SK-N-SH (cell line): Measurements from ENCODE around the gene URM1. TPM values are rescaled to one million over a fixed set of nuclear protein-coding genes. Genes with fewer than 3 reads are reported as not detected.
A peak's percentile ranks its signal among the peaks of the same experiment; 100 is the strongest.

ENCODE experiments used
- CTCF ChIA-PET: fragments of 300-600, 350-600 bp; formaldehyde crosslinking; extraction: SDS; loops from one replicate; lab custom pipeline; 2021; lab: Yijun Ruan, JAX
- POLR2A ChIA-PET: fragments of 350-600 bp; sonication (Branson Sonifier 250); formaldehyde crosslinking; extraction: SDS; loops from one replicate; lab custom pipeline; 2020; ENCODE audit warnings: antibody characterized with exemption, inconsistent platforms; lab: Yijun Ruan, JAX
- DNase-seq: peaks from one replicate; pipeline ENCODE4 v3.0.0; 2012
- H2AFZ ChIP-seq: fragments of 200-600 bp; sonication (generic); 2 replicates; pipeline ENCODE4 v1.8.1; 2016; ENCODE audit warnings: antibody characterized with exemption, mild to moderate bottlenecking, low read depth
- H3F3A ChIP-seq: fragments of 200-600 bp; sonication (generic); replicated peaks from 2 replicates; pipeline ENCODE3; 2016; ENCODE audit warnings: antibody characterized with exemption, mild to moderate bottlenecking; ENCODE audit not compliant: insufficient read depth
- H3K27ac ChIP-seq, 2 experiments: fragments of 200-500 bp in 1 of 2; fragments of 200-600 bp in 1 of 2; sonication (Bioruptor generic) in 1 of 2; sonication (generic), shearing (Covaris generic) in 1 of 2; 2 replicates each; pipeline versions ENCODE4 v1.5.1 to v1.6.1; 2014 to 2016; ENCODE audit warnings: low read depth in 2 of 2, inconsistent platforms in 1 of 2, low read length in 1 of 2, mild to moderate bottlenecking in 1 of 2, mixed read lengths in 1 of 2
- H3K27me3 ChIP-seq: fragments of 200-600 bp; sonication (generic), shearing (Covaris generic); 2 replicates; pipeline ENCODE4 v1.6.1; 2016; ENCODE audit warnings: mixed run types; ENCODE audit not compliant: insufficient read depth
- H3K36me3 ChIP-seq, 2 experiments: fragments of 200-500 bp in 1 of 2; fragments of 200-600 bp in 1 of 2; sonication (Bioruptor generic) in 1 of 2; sonication (generic) in 1 of 2; replicated peaks in 1 of 2; 2 replicates each; pipeline versions ENCODE3 to v1.5.1; 2014 to 2016; ENCODE audit warnings: low read length in 1 of 2, mild to moderate bottlenecking in 1 of 2; ENCODE audit not compliant: insufficient read depth in 2 of 2, control insufficient read depth in 1 of 2
- H3K4me1 ChIP-seq, 2 experiments: fragments of 200-500 bp in 1 of 2; fragments of 200-600 bp in 1 of 2; sonication (Bioruptor generic) in 1 of 2; sonication (generic), shearing (Covaris generic) in 1 of 2; 2 replicates each; pipeline versions ENCODE4 v1.5.1 to v1.6.1; 2014 to 2016; ENCODE audit warnings: low read depth in 1 of 2, low read length in 1 of 2, mixed run types in 1 of 2; ENCODE audit not compliant: insufficient read depth in 2 of 2, control insufficient read depth in 1 of 2
- H3K4me2 ChIP-seq: fragments of 200-600 bp; sonication (generic), shearing (Covaris generic); 2 replicates; pipeline ENCODE4 v1.6.1; 2017; ENCODE audit warnings: mixed run types
- H3K4me3 ChIP-seq, 2 experiments: fragments of 200-500 bp in 1 of 2; fragments of 200-600 bp in 1 of 2; sonication (Bioruptor generic) in 1 of 2; sonication (generic), shearing (Covaris generic) in 1 of 2; 2 replicates each; pipeline versions ENCODE4 v1.5.1 to v1.8.1; 2014 to 2016; ENCODE audit warnings: low read depth in 2 of 2, inconsistent platforms in 1 of 2, low read length in 1 of 2, mild to moderate bottlenecking in 1 of 2, mixed read lengths in 1 of 2, moderate library complexity in 1 of 2
- H3K79me2 ChIP-seq: fragments of 200-600 bp; sonication (generic); 2 replicates; pipeline ENCODE4 v1.8.1; 2017; ENCODE audit warnings: mild to moderate bottlenecking; ENCODE audit not compliant: insufficient read depth
- H3K9ac ChIP-seq: fragments of 200-600 bp; sonication (generic); 2 replicates; pipeline ENCODE4 v1.6.1; 2017; ENCODE audit warnings: mixed run types
- H3K9me2 ChIP-seq: fragments of 200-600 bp; sonication (generic); 2 replicates; pipeline ENCODE4 v1.6.1; 2017; ENCODE audit warnings: mixed run types
- H3K9me3 ChIP-seq: fragments of 200-600 bp; sonication (generic); 2 replicates; pipeline ENCODE4 v1.6.1; 2017; ENCODE audit warnings: mixed run types, mild to moderate bottlenecking, moderate library complexity
- H4K20me1 ChIP-seq: fragments of 200-600 bp; sonication (generic); 2 replicates; pipeline ENCODE4 v1.6.1; 2017; ENCODE audit warnings: mild to moderate bottlenecking, mixed run types; ENCODE audit not compliant: insufficient read depth
- ELF1 ChIP-seq: IDR thresholded peaks from 2 replicates; pipeline ENCODE4 v1.4.0; 2012
- EP300 ChIP-seq, 2 experiments: IDR thresholded peaks; 2 replicates each; pipeline versions ENCODE4 v1.4.0 to v1.6.1; 2012; ENCODE audit warnings: borderline replicate concordance in 1 of 2, low read depth in 1 of 2, low read length in 1 of 2
- FOSL2 ChIP-seq: IDR thresholded peaks from 2 replicates; pipeline ENCODE4 v1.4.0; 2012; ENCODE audit warnings: low read depth, mild to moderate bottlenecking, moderate library complexity, borderline replicate concordance
- FOXM1 ChIP-seq: IDR thresholded peaks from 2 replicates; pipeline ENCODE4 v1.4.0; 2012; ENCODE audit warnings: low read depth, mild to moderate bottlenecking
- GABPA ChIP-seq: IDR thresholded peaks from 2 replicates; pipeline ENCODE4 v1.4.0; 2012; ENCODE audit warnings: low read depth, mild to moderate bottlenecking
- JUND ChIP-seq: IDR thresholded peaks from 2 replicates; pipeline ENCODE4 v1.4.0; 2012
- MXI1 ChIP-seq: IDR thresholded peaks from 2 replicates; pipeline ENCODE4 v1.6.1; 2012; ENCODE audit warnings: mild to moderate bottlenecking, low read depth, low read length, improper control_type of control experiment
- NFIC ChIP-seq: IDR thresholded peaks from 2 replicates; pipeline ENCODE4 v1.4.0; 2012; ENCODE audit warnings: borderline replicate concordance
- SIN3A ChIP-seq: IDR thresholded peaks from 2 replicates; pipeline ENCODE4 v1.6.1; 2012; ENCODE audit warnings: low read depth, mild to moderate bottlenecking, low read length, moderate library complexity, borderline replicate concordance
- SMC3 ChIP-seq: IDR thresholded peaks from 2 replicates; pipeline ENCODE4 v1.6.1; 2012; ENCODE audit warnings: low read depth, low read length, improper control_type of control experiment
- TCF12 ChIP-seq: IDR thresholded peaks from 2 replicates; pipeline ENCODE4 v1.4.0; 2012
- TEAD4 ChIP-seq: IDR thresholded peaks from 2 replicates; pipeline ENCODE4 v1.4.0; 2012; ENCODE audit warnings: mild to moderate bottlenecking, borderline replicate concordance; ENCODE audit not compliant: insufficient read depth
- YY1 ChIP-seq: IDR thresholded peaks from 2 replicates; pipeline ENCODE4 v1.4.0; 2012; ENCODE audit warnings: low read depth, mild to moderate bottlenecking
- WGBS: methylation state at CpG from one replicate; pipeline ENCODE4 v1.1.6; 2017; ENCODE audit warnings: low lambda C conversion rate; 5-methylcytosine and 5-hydroxymethylcytosine counted together
- polyA plus RNA-seq, 3 experiments: library from polyadenylated mRNA; depleted of rRNA; stranded (reverse); fragments of >200 nt; gene quantifications; 2 replicates each; pipeline ENCODE4 v1.2.3, GENCODE V29; 2012
- TF ChIP-seq, protein P1 (sequence below): IDR thresholded peaks from 2 replicates; pipeline ENCODE4 v1.4.0; 2012; ENCODE audit warnings: low read depth
- TF ChIP-seq, protein P2 (sequence below): fragments of 150-350 bp; IDR thresholded peaks from 2 replicates; pipeline ENCODE4 v1.6.1; 2016; ENCODE audit warnings: mild to moderate bottlenecking, low read depth, low read length
- TF ChIP-seq, protein P3 (sequence below): IDR thresholded peaks from 2 replicates; pipeline ENCODE4 v1.6.1; 2012; ENCODE audit warnings: mild to moderate bottlenecking, low read depth, low read length, moderate library complexity

The URM1 gene
- polyA plus RNA-seq, 1 of the 3 experiments (the other 2 are of a cell fraction) = 58.9 TPM

DNA sequence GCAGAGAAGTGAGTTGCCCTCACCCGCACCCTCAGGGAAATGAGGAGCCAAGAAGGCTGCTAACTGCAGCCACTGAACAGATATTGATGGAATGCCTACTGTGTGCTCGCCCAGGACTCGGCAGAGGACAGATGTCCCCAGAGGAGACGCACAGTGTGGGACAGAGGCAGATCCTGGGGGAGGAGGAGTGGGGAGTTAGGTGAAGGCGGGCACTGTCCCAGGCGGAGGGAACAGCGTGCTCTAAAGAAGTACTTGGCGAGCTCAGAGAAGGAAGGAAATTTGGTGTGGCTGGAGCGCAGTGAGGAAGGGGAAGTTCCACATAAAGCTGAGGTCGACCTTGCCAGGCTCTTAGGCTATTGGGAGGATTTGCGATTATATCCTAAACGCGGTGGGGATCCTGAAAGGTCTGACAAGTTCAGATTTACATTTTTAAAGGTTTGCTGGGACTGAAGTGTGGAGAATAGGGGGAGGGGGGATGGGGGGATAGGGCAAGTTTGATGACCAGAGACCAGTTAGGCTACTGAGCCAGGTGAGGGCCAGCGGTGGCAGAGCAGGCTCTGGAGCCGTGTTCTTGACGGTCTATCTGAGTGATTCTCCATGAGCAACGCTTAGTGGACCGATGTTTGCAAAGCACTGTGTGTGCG is 25.9 kb downstream of the URM1 start:
- no peak overlapping the region for H3K4me3 ChIP-seq
- 34% methylated on average over 19 of the region's 19 CpGs for WGBS
- no peak overlapping the region for H3K9ac ChIP-seq
- no peaks in the 10 kb centered on the region for H3K9me3 ChIP-seq
- no peak overlapping the region for H2AFZ ChIP-seq
- CTCF ChIA-PET = interaction anchor here (0.9 to 1.2 kb wide), 3 partner anchors 15 to 35 kb away, joined by 3 to 5 read pairs (median 5); partner anchors contain the start of gene CERCAM
- H3F3A ChIP-seq = peaks cover 4% of the 10 kb centered on the region
- no peaks in the 10 kb centered on the region; the same call in 1 of the 2 replicates for H3K27me3 ChIP-seq
- peaks cover 0 to 8% of the 10 kb centered on the region in 2 experiments for H3K36me3 ChIP-seq
- H3K4me2 ChIP-seq = 0 out of 2 replicates have a peak overlapping the region, but pooled peaks have one; percentile 11
- no peak overlapping the region for H3K27ac ChIP-seq
- DNase-seq = no peak
- H3K79me2 ChIP-seq = no peaks in the 10 kb centered on the region
- H3K4me1 ChIP-seq = no peaks in the 10 kb centered on the region
- POLR2A ChIA-PET = no interaction called here
- no peaks in the 10 kb centered on the region for H3K9me2 ChIP-seq
- TF ChIP-seq FOSL2 (no peak), TEAD4 (no peak)
- no peaks in the 10 kb centered on the region for H4K20me1 ChIP-seq

DNA sequence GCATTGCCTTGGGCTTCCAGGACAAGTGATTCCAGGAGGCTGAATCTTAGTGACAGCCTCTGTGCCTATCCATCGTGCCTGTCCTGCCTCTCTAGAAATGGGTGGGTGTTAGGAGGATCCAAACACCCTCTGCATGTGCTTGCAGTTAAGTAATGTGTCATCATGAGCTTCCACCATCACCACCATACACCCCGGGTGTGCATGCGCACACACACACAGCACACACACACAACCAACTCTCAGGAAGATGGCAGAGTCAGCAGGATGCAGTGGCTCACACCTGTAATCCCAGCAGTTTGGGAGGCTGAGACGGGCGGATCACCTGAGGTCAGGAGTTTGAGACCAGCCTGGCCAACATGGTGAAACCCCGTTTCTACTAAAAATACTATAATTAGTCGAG is 26.7 kb downstream of the URM1 start:
- no peaks in the 10 kb centered on the region for H4K20me1 ChIP-seq
- peaks cover 4% of the 10 kb centered on the region for H3F3A ChIP-seq
- H3K79me2 ChIP-seq = no peaks in the 10 kb centered on the region
- H2AFZ ChIP-seq = no peak overlapping the region
- WGBS = 58% methylated on average over 6 of the region's 7 CpGs
- no peaks in the 10 kb centered on the region for H3K9me2 ChIP-seq
- H3K4me1 ChIP-seq = no peaks in the 10 kb centered on the region
- H3K4me2 ChIP-seq = no peak overlapping the region
- CTCF ChIA-PET = interaction anchor here (0.9 to 1.2 kb wide), 2 partner anchors 15 to 35 kb away, joined by 3 to 4 read pairs; no protein-coding TSS in a partner anchor
- H3K9ac ChIP-seq = no peak overlapping the region
- peaks cover 0 to under 1% of the 10 kb centered on the region in 2 experiments for H3K36me3 ChIP-seq
- TF ChIP-seq FOXM1 = no peak
- no peak for TF ChIP-seq EP300 (IDR thresholded peaks at IDR 0.05; ENCODE audit: borderline replicate concordance in 1 of 2, low read depth in 1 of 2, low read length in 1 of 2)
- TF ChIP-seq, protein P1, sequence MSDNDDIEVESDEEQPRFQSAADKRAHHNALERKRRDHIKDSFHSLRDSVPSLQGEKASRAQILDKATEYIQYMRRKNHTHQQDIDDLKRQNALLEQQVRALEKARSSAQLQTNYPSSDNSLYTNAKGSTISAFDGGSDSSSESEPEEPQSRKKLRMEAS = no peak
- no peak for TF ChIP-seq ELF1
- no peak for TF ChIP-seq SMC3
- no peak for TF ChIP-seq MXI1
- TF ChIP-seq TCF12 = no peak
- TF ChIP-seq SIN3A = no peak
- no peak for TF ChIP-seq YY1
- TF ChIP-seq, protein P2, sequence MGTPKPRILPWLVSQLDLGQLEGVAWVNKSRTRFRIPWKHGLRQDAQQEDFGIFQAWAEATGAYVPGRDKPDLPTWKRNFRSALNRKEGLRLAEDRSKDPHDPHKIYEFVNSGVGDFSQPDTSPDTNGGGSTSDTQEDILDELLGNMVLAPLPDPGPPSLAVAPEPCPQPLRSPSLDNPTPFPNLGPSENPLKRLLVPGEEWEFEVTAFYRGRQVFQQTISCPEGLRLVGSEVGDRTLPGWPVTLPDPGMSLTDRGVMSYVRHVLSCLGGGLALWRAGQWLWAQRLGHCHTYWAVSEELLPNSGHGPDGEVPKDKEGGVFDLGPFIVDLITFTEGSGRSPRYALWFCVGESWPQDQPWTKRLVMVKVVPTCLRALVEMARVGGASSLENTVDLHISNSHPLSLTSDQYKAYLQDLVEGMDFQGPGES = no peak
- TF ChIP-seq GABPA = no peak
- no peak for TF ChIP-seq JUND
- TF ChIP-seq, protein P3, sequence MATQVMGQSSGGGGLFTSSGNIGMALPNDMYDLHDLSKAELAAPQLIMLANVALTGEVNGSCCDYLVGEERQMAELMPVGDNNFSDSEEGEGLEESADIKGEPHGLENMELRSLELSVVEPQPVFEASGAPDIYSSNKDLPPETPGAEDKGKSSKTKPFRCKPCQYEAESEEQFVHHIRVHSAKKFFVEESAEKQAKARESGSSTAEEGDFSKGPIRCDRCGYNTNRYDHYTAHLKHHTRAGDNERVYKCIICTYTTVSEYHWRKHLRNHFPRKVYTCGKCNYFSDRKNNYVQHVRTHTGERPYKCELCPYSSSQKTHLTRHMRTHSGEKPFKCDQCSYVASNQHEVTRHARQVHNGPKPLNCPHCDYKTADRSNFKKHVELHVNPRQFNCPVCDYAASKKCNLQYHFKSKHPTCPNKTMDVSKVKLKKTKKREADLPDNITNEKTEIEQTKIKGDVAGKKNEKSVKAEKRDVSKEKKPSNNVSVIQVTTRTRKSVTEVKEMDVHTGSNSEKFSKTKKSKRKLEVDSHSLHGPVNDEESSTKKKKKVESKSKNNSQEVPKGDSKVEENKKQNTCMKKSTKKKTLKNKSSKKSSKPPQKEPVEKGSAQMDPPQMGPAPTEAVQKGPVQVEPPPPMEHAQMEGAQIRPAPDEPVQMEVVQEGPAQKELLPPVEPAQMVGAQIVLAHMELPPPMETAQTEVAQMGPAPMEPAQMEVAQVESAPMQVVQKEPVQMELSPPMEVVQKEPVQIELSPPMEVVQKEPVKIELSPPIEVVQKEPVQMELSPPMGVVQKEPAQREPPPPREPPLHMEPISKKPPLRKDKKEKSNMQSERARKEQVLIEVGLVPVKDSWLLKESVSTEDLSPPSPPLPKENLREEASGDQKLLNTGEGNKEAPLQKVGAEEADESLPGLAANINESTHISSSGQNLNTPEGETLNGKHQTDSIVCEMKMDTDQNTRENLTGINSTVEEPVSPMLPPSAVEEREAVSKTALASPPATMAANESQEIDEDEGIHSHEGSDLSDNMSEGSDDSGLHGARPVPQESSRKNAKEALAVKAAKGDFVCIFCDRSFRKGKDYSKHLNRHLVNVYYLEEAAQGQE = no peak
- TF ChIP-seq TEAD4 = no peak
- no peak for TF ChIP-seq NFIC
- POLR2A ChIA-PET = no interaction called here
- DNase-seq = no peak
- no peaks in the 10 kb centered on the region; the same call in 1 of the 2 replicates for H3K27me3 ChIP-seq
- no peak overlapping the region for H3K4me3 ChIP-seq
- no peak overlapping the region for H3K27ac ChIP-seq
- H3K9me3 ChIP-seq = no peaks in the 10 kb centered on the region
